DOHH2 (cell line): Measurements from ENCODE around the gene CLEC1B.

Experiments
- H3F3A ChIP-seq: fragments of 200-600 bp; sonication (generic), shearing (Covaris generic); 2 replicates; pipeline ENCODE4 v1.6.0; 2016; ENCODE audit warnings: antibody characterized with exemption, mild to moderate bottlenecking; ENCODE audit not compliant: control insufficient read depth, insufficient read depth
- H3K27ac ChIP-seq: fragments of 200-600 bp; sonication (generic); 2 replicates; pipeline ENCODE4 v1.5.1; 2014; ENCODE audit warnings: low read depth, mild to moderate bottlenecking, low read length, moderate library complexity
- H3K27me3 ChIP-seq: fragments of 200-600 bp; sonication (generic); 2 replicates; pipeline ENCODE4 v1.6.1; 2014; ENCODE audit warnings: mild to moderate bottlenecking, low read length, mixed read lengths; ENCODE audit not compliant: control insufficient read depth
- H3K36me3 ChIP-seq: fragments of 200-600 bp; sonication (generic); 2 replicates; pipeline ENCODE4 v1.6.1; 2014; ENCODE audit warnings: mild to moderate bottlenecking, low read length, moderate library complexity, mixed read lengths; ENCODE audit not compliant: control insufficient read depth
- H3K4me1 ChIP-seq: fragments of 200-600 bp; sonication (generic); 2 replicates; pipeline ENCODE4 v1.6.1; 2014; ENCODE audit warnings: mild to moderate bottlenecking, low read length, mixed read lengths; ENCODE audit not compliant: control insufficient read depth
- H3K4me2 ChIP-seq: fragments of 200-600 bp; sonication (generic); 2 replicates; pipeline ENCODE4 v1.6.0; 2014; ENCODE audit warnings: mild to moderate bottlenecking, low read length, moderate library complexity
- H3K4me3 ChIP-seq: fragments of 200-600 bp; sonication (generic); 2 replicates; pipeline ENCODE4 v1.5.1; 2014; ENCODE audit warnings: mild to moderate bottlenecking, low read length, mixed read lengths
- H3K79me2 ChIP-seq: fragments of 200-600 bp; sonication (generic); 2 replicates; pipeline ENCODE4 v1.6.1; 2014; ENCODE audit warnings: mild to moderate bottlenecking, low read length, mixed read lengths; ENCODE audit not compliant: control insufficient read depth
- H3K9me2 ChIP-seq: fragments of 200-600 bp; sonication (generic); replicated peaks from 2 replicates; pipeline ENCODE4 v1.6.1; 2014; ENCODE audit warnings: mild to moderate bottlenecking, low read length, mixed read lengths; ENCODE audit not compliant: control insufficient read depth
- H3K9me3 ChIP-seq: fragments of 200-600 bp; sonication (generic); 2 replicates; pipeline ENCODE4 v1.6.1; 2014; ENCODE audit warnings: antibody characterized with exemption, low read length, mixed read lengths; ENCODE audit not compliant: control insufficient read depth, insufficient read depth
- H4K20me1 ChIP-seq: fragments of 200-600 bp; sonication (generic); 2 replicates; pipeline ENCODE4 v1.6.0; 2014; ENCODE audit warnings: low read depth, mild to moderate bottlenecking, antibody characterized with exemption, low read length, moderate library complexity; ENCODE audit not compliant: control insufficient read depth, insufficient read depth
- EZH2phosphoT487 ChIP-seq: fragments of 200-600 bp; sonication (generic); IDR thresholded peaks from 2 replicates; pipeline ENCODE4 v1.6.1; 2017; ENCODE audit warnings: borderline replicate concordance, mild to moderate bottlenecking, antibody characterized with exemption, low read length, moderate library complexity, mixed read lengths
- TF ChIP-seq, protein P1 (sequence below): fragments of 200-600 bp; sonication (generic); IDR thresholded peaks from one replicate; pipeline ENCODE4 v1.5.1; 2014; ENCODE audit warnings: antibody characterized with exemption, mild to moderate bottlenecking, low read depth, low read length; ENCODE audit not compliant: poor library complexity, severe bottlenecking

Gene CLEC1B

DNA sequence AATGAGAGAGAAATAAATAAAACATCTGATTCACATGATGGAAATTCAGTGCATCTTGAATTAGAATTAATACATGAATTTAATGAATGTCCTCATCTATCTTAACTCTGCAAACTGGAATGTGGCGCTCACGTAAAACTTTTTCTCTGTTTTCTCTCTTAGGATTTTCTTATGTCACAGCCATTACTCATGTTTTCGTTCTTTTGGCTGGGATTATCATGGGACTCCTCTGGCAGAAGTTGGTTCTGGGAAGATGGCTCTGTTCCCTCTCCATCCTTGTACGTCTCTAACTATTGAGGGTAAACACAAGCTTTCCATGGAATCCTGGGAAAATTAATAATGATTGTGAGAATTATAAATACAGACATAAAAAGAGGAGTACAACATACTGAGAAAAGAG is 16.5 kb upstream of the CLEC1B start:
- H3K9me2 ChIP-seq, result no peaks in the 10 kb centered on the region
- TF ChIP-seq, protein P1, sequence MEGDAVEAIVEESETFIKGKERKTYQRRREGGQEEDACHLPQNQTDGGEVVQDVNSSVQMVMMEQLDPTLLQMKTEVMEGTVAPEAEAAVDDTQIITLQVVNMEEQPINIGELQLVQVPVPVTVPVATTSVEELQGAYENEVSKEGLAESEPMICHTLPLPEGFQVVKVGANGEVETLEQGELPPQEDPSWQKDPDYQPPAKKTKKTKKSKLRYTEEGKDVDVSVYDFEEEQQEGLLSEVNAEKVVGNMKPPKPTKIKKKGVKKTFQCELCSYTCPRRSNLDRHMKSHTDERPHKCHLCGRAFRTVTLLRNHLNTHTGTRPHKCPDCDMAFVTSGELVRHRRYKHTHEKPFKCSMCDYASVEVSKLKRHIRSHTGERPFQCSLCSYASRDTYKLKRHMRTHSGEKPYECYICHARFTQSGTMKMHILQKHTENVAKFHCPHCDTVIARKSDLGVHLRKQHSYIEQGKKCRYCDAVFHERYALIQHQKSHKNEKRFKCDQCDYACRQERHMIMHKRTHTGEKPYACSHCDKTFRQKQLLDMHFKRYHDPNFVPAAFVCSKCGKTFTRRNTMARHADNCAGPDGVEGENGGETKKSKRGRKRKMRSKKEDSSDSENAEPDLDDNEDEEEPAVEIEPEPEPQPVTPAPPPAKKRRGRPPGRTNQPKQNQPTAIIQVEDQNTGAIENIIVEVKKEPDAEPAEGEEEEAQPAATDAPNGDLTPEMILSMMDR, result no peak
- TF ChIP-seq EZH2phosphoT487, result no peak
- no peaks in the 10 kb centered on the region for H3F3A ChIP-seq
- H3K4me1 ChIP-seq, result no peaks in the 10 kb centered on the region
- no peaks in the 10 kb centered on the region for H3K79me2 ChIP-seq
- no peak overlapping the region for H3K27ac ChIP-seq
- H3K4me2 ChIP-seq, result no peak overlapping the region
- H3K27me3 ChIP-seq, result peaks cover 21% of the 10 kb centered on the region
- H4K20me1 ChIP-seq, result no peaks in the 10 kb centered on the region
- no peaks in the 10 kb centered on the region for H3K36me3 ChIP-seq
- H3K9me3 ChIP-seq, result no peaks in the 10 kb centered on the region
- H3K4me3 ChIP-seq, result no peak overlapping the region

DNA sequence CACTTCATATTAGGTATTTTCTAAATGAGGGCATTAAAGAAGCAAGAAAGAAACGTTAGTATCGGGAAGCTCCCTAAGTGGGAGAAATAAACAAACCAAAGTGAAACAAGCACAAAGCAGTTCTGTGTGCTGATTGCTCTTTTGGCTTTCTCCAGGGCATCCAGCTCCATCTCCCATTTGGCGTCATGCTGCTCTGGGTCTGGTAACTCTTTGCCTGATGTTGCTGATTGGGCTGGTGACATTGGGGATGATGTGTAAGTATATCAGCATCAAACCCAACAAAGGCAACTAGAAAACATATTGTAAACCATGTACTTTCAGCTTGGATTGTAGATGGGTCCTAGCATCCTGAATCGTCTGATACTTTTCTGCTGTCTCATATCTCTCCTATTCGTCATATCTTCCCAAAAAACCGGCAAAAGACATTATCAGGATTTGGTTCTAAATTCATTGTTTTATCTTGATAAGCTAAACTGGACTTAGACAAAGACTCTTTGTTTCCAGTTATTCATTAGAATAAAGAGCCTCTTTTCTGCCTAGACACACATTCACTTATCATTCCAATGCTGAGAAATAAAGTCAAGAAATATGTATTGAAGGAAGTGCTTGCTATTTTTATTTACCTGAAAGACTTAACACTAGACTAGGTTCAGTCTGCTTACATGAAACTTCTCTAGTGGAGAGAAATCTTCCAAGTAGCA is 13.9 kb upstream of the CLEC1B start:
- no peaks in the 10 kb centered on the region for H3F3A ChIP-seq
- TF ChIP-seq, protein P1, result no peak
- no peak for TF ChIP-seq EZH2phosphoT487
- H3K4me2 ChIP-seq, result no peak overlapping the region
- no peak overlapping the region for H3K27ac ChIP-seq
- H3K27me3 ChIP-seq, result peaks cover 21% of the 10 kb centered on the region
- no peak overlapping the region for H3K4me3 ChIP-seq
- no peaks in the 10 kb centered on the region for H3K36me3 ChIP-seq
- no peaks in the 10 kb centered on the region for H4K20me1 ChIP-seq
- no peaks in the 10 kb centered on the region for H3K4me1 ChIP-seq
- H3K9me3 ChIP-seq, result no peaks in the 10 kb centered on the region
- H3K79me2 ChIP-seq, result no peaks in the 10 kb centered on the region
- no peaks in the 10 kb centered on the region for H3K9me2 ChIP-seq

DNA sequence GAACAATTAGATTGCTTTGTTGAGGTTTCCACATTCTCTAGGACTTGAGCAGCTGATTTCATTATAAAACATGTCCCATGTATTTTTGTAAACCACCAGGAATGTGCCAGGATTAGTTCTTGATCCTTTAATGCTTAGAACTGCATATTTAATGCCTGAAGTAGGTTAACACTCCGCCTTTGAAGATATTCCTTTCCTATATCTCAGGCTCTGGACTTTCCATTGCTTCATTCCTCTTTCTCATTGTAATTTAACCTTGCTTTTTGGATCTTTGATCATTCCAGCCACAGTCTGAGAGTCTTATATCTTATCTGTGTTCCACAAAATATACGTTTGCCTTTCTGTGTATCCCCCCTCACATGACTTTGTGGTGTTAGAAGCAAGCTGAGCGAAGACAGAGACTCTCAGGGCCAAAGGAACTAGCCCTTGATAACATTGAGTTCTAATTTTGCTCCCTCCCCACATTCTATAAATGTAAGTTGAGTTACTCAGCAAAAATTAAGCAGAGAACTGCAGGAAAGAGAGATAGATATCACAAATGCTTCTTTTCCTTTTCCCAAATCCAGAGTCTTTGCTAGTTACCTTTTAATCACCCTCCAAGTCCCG is 2.4 kb upstream of the CLEC1B start:
- no peaks in the 10 kb centered on the region for H3K79me2 ChIP-seq
- H3K9me3 ChIP-seq, result no peaks in the 10 kb centered on the region
- no peaks in the 10 kb centered on the region for H3K4me1 ChIP-seq
- peaks cover 16% of the 10 kb centered on the region; the same call in 1 of the 2 replicates for H3K27me3 ChIP-seq
- H4K20me1 ChIP-seq, result no peaks in the 10 kb centered on the region
- H3K4me2 ChIP-seq, result no peak overlapping the region
- no peak for TF ChIP-seq EZH2phosphoT487
- TF ChIP-seq, protein P1, result no peak
- no peak overlapping the region for H3K27ac ChIP-seq
- H3K36me3 ChIP-seq, result no peaks in the 10 kb centered on the region
- no peaks in the 10 kb centered on the region for H3F3A ChIP-seq
- H3K9me2 ChIP-seq, result no peaks in the 10 kb centered on the region
- no peak overlapping the region for H3K4me3 ChIP-seq
